DMS 273 (cell line): ENCODE data around the gene CEMP1.
A peak's percentile ranks its signal among the peaks of the same experiment; 100 is the strongest.
"Not testable (repeated sequence)": the region's sequence is repeated elsewhere in the genome, so short reads cannot be mapped to it uniquely, and the experiment has no call there.

Experiments used
- DNase-seq: peaks from one replicate; lab custom pipeline; 2025; ENCODE audit not compliant: unreplicated experiment; lab: John Stamatoyannopoulos, UW

CEMP1 gene

GRCh38 chr16:2537451-2538379 lies 6.5 kb upstream of the CEMP1 start, which contains the start of gene PDPK1:
Gene PDPK1, plus strand, starts transcription at chr16:2538021. Its CDS starts 92 bp downstream, at chr16:2538113.
- peak; percentile 99 for DNase-seq

- DNase-seq = no peak
Measured at GRCh38 chr16:2535625-2536013, 4.4 kb upstream of the CEMP1 start.

- not testable (repeated sequence) for DNase-seq
Measured at GRCh38 chr16:2534335-2534734, 3.1 kb upstream of the CEMP1 start.

GRCh38 chr16:2533912-2534311 lies 2.7 kb upstream of the CEMP1 start:
- no peak for DNase-seq

- not testable (repeated sequence) for DNase-seq
Measured at GRCh38 chr16:2533142-2533755, 2.0 kb upstream of the CEMP1 start.

GRCh38 chr16:2532494-2533141 lies 1.4 kb upstream of the CEMP1 start:
- DNase-seq = peak; percentile 60

GRCh38 chr16:2531696-2532493 lies 687 bp upstream of the CEMP1 start:
- peak; percentile 99 for DNase-seq

GRCh38 chr16:2530629-2531318 lies 434 bp downstream of the CEMP1 start:
- no peak for DNase-seq

GRCh38 chr16:2529961-2530628 lies 1.1 kb downstream of the CEMP1 start:
- no peak for DNase-seq

GRCh38 chr16:2529061-2529931 lies 1.9 kb downstream of the CEMP1 start:
- DNase-seq = peak; percentile 68

GRCh38 chr16:2528161-2529060 lies 2.8 kb downstream of the CEMP1 start:
- no peak for DNase-seq

- no peak for DNase-seq
Measured at GRCh38 chr16:2527784-2528100, 3.5 kb downstream of the CEMP1 start.

GRCh38 chr16:2527071-2527783 lies 4.0 kb downstream of the CEMP1 start:
- DNase-seq = no peak

GRCh38 chr16:2526135-2526534 lies 5.1 kb downstream of the CEMP1 start:
- DNase-seq = no peak

- no peak for DNase-seq
Measured at GRCh38 chr16:2524339-2524938, 6.8 kb downstream of the CEMP1 start.

- no peak for DNase-seq
Measured at GRCh38 chr16:2523801-2524231, 7.4 kb downstream of the CEMP1 start.
